Heart left ventricle (tissue), 13 donors: Measurements from ENCODE around the gene OPN1SW.

Experiments used
- CTCF ChIP-seq, 12 donors: fragments of 200-600 bp; sonication (generic) in 4 of 12; IDR thresholded peaks; one replicate each; pipeline versions ENCODE4 v1.5.0 to v1.8.0; 2018 to 2022; ENCODE audit warnings: antibody characterized with exemption in 12 of 12, mild to moderate bottlenecking in 5 of 12
- POLR2A ChIP-seq, 2 donors: fragments of 450-650 bp; IDR thresholded peaks; one replicate each; pipeline ENCODE4 v1.6.1; 2017; ENCODE audit warnings: antibody characterized with exemption in 2 of 2, mild to moderate bottlenecking in 2 of 2, moderate library complexity in 2 of 2
- donor health status: ischemic (EF 13 %, LVEDD 7.1; RV severe dilation, severe dysfunction).
- donor health status: DM: no; HTN: yes; CAD: no.
- donor health status: DM: no; HTN: no; CAD: no.
- donor health status: ischemic (EF 25% LVEDD 6.9; RV normal size, moderate dysfunction).
- donor health status: ischemic (EF 25% LVEDD 5.7; RV mildly dilated, moderate dysfunction).
- donor health status: ischemic (EF 35%, LVEDD 5.7; RV mildly dilated, moderate dysfunction).
- donor health status: nonischemic (EF 11% LVEDD 7.7; RV severe dilation, severe dysfunction).
- donor health status: DM: yes; HTN: yes; CAD: no.
- donor health status: PGD.
- donor health status: ischemic (EF 29% LVEDD 5.4; RV normal size, mild dysfunction).
- donor health status: nonischemic (EF 23%, LVEDD 6.1; RV moderate dilation, normal function).

DNA sequence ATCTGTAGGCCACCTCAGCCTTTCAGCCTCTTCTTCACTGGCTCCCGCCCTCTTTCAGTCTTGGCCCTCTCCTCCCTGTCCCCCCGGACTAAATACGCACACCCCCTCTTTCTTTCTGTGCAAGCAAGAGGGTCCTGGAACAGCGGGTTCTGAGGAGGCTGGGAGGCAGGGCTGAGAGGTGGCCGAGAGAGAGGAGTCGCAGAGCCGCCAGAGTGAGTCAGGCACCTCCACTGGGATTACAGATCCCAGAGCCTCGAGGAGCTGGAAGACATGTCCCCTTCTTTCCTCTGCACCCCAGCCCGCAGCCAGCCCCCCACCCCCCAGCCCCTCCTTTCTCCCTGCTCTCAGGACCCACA, 16.4 kb upstream of the OPN1SW start:
- TF ChIP-seq POLR2A (IDR thresholded peaks at IDR 0.05) (no peak), CTCF (IDR thresholded peaks at IDR 0.05) (no peak)
